Epidermal melanocyte (primary cell): ENCODE data around the gene NANOS1.

Source experiments
- DNase-seq: peaks from one replicate; pipeline ENCODE4 v3.0.0; 2011; ENCODE audit warnings: low spot score; ENCODE audit not compliant: insufficient read length

NANOS1 gene, protein sequence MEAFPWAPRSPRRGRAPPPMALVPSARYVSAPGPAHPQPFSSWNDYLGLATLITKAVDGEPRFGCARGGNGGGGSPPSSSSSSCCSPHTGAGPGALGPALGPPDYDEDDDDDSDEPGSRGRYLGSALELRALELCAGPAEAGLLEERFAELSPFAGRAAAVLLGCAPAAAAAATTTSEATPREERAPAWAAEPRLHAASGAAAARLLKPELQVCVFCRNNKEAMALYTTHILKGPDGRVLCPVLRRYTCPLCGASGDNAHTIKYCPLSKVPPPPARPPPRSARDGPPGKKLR

DNA sequence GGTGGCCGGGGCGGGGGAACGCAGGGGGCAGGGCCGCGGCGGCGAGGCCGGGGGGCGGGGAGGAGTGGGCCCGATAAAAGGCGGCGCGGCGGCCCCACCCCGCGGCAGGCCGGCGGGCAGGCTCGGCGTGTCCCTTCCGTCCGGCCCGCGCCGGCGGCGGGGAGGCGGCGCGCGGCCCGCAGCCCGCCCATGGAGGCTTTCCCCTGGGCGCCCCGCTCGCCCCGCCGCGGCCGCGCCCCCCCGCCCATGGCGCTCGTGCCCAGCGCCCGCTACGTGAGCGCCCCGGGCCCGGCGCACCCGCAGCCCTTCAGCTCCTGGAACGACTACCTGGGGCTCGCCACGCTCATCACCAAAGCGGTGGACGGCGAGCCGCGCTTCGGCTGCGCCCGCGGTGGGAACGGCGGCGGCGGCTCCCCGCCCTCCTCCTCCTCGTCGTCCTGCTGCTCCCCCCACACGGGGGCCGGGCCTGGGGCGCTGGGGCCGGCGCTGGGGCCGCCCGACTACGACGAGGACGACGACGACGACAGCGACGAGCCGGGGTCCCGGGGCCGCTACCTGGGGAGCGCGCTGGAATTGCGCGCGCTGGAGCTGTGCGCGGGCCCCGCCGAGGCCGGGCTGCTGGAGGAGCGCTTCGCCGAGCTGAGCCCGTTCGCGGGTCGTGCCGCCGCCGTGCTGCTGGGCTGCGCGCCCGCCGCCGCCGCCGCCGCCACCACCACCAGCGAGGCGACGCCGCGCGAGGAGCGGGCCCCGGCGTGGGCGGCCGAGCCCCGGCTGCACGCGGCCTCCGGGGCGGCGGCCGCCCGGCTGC, at the start of gene NANOS1:
NANOS1 (plus strand) TSS at position 102 of the 808 bp plus-strand sequence; CDS start at position 190, 88 bp downstream.
- DNase-seq: no peak

DNA sequence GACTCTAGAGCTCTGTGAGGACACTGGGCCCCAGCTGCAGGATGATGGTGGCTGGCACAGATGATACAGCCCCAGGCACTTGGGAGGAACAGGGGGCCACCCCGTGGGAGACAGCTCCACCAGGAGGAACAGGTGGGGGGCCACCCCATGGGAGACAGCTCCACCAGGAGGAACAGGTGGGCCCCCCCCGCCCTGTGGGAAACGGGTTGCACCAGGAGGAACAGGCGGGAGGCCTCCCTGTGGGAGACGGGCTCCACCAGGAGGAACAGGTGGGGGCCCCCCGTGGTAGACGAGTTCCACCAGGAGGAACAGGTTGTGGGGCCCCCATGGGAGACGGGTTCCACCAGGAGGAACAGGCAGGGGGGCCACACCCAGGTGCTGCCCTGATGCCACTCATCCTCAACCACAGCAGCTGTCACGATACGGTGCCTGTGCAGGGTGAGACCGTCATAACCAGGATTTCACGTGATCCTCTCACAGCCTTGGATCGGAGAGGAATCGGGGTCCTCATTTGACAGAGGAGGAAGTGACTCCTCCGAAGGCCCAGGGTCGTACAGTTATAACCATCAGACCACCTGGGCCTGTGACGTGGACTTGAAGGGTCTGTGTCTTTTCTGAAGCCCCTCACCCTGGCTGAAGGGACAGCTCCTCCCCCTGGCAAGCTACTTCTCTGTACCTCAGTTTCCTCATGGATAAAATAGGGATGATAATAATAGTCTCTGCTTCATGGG, 49.2 kb upstream of the NANOS1 start:
- DNase-seq: no peak

DNA sequence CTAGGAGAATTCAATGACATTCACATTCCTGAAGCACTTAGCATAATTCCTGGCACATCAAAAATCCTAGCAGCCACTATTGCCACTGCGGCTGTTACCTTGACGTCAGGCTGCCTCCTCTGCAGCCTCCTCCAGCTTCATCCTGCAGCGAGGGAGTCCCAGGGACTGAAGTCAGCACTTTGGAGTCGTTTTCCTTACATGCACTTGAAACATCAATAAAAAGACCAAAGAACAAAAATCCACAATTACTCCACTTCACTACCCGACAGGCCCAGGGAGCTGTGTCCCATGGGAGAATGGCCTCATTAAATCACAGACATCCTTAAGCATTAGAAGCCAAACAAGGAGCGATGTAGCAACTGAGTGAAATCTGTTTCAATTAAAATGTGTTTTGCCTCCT, 48.6 kb upstream of the NANOS1 start:
- no peak for DNase-seq

DNA sequence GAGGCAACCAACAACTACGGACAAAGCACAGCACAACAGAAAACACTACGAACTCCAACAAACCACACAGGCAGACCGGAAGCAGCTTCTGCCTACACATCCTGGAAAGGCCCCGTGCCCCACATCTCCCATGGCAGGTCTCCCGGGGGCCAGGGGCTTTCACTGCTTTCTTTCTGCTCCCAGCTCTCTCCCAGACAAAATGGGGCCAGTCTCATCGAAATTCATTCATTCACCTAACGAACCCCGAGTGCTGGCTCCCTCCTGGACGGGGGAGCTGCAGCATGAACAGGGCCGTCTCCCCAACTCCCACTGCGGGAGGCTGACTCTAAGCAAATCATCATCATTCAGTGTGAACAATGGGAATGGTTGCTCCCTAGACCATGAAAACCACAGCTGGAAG, 47.6 kb upstream of the NANOS1 start:
- no peak for DNase-seq

DNA sequence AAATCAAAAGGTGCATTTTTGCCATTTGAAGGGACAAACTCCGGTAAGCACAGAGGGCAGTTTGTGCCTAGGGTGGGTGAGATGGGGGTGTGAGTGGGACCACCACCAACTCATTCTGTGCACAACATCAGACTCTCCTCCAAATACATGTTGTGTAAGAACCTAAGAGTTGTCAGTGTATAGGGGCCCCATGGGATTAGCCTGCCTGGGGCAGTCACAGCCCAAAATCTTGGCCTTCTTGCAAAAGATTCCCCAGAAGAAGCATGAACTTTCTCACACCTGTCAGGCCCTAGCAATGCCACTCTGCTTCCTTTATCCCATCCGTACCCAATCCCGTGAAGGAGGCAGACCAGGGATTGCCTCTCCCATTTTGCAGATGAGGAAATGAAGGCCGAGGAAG, 47.1 kb upstream of the NANOS1 start:
- no peak for DNase-seq

DNA sequence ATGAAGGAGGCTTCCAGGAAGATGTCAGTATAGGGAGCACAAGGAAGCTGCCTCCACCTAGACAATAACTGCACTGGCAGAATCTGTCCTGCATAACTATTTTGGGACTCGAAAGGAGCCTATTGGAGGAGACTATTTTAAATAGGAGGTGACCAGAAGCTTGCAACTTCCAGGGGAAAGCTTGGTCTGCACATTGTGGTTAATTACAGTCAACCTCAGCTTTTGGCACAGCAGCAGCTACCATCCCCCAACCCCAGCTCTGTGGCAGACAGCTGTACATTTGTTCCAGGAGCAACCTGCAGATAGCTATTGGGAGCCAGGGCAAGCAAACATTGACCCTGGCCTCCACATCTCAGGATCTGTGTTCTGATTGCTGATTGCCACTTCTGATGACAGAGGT, 46.3 kb upstream of the NANOS1 start:
- DNase-seq: no peak

DNA sequence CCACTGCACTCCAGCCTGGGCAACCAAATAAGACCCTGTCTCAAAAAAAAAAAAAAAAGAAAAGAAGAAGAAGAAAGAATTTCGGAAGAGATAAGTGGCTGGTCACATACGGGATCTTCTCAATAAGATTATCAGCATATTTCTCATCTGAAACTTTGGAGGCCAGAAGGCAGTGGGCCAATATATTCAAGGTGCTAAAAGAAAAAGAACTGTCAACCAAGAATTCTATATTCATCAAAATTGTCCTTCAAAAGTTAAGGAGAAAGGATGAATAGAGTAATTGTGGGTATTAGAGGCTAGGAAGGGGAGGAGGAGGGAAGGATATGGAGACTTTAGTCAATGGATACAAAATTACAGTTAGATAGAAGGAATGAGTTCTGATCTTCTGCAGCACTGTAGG, 43.9 kb upstream of the NANOS1 start:
- no peak for DNase-seq

DNA sequence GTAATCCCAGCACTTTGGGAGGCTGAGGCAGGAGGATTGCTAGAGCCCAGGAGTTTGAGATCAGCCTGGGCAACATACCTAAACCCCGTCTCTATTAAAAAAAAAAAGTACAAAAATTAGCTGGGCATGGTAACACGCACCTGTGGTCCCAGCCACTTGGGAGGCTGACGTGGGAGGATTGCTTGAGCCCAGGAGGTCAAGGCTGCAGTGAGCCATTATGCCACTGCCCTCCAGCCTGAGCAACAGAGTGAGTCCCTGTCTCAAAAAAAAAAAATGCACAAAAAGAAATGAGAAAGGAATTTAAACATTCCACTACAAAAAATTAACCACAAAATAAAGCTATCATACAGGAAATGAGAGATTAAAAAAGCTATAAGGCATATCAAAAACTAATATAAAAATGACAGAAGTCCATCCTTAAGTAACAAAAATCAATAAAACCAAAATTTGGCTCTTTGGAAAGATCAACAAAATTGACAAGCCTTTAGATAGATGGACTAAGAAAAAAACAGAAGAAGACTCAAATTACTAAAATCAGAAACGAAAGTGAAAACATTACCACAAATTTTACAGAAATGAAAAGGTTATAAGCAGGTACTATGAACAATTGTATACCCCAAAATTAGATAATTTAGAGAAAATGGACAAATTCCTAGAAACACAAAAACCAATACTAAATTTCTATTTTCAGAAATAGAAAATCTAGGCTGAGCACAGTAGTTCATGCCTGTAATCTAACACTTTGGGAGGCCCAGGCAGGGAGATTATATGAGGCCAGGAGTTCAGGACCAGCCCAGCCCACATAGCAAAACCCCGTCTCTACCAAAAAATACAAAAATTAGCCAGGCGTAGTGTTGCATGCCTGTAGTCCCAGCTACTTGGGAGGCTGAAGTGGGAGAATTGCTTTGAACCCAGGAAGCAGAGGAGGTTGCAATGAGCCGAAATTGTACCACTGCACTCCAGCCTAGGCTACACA, 42.4 kb upstream of the NANOS1 start:
- no peak for DNase-seq

DNA sequence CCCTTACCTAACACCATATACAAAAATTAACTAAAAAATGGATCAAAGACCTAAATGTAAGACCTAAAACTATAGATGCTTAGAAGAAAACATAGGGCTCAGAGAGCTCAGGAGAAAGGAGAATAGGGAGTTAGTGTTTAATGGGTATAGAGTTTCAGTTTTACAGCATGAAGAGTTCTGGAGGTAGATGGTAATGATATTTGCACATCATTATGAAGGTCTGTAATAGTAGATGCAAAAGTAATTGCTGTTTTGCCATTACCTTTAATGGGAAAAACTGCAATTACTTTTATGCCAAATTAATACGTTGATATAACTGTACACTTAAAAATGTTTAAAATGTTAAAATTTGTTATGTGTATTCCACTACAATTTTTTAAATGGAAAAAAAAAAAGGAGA, 39.2 kb upstream of the NANOS1 start:
- no peak for DNase-seq

DNA sequence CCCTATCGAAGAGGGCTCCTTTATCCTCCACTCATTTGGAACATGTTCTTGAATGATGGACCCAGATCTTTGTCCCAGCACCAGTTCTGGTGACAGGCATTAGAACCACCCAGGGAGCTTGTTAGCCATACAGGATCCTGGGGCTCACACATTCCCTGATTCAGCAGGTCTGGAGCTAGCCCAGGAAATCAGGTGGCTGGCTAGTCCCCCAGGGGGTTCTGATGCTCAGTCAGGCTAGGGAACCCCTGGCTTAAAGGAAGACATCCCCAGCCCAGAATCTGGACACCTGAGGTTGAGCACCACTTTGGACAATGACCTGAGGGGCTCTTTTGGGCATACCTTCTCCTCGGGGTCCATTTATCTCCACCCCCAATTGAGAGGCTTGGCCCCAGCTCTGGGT, 37.0 kb upstream of the NANOS1 start:
- DNase-seq: no peak

DNA sequence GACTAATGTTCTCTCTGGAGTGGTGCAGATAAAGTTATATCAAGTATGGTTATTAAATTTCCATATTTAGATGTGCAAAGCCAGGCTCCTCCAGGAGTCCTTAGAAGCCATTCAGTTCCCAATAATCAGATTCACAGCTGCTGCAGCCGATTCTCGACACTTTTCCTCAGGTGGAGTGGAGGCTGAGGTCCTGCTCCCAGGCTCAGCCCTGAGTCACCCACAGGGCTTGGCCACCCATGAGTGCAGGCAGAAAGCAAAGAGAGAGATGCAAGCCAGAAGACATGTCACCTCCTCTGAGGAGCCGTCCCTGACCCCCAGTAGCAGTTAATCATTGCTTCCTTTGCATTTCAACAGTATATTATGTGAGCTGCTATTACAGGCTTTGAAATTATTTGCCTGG, 36.3 kb upstream of the NANOS1 start:
- DNase-seq: no peak

DNA sequence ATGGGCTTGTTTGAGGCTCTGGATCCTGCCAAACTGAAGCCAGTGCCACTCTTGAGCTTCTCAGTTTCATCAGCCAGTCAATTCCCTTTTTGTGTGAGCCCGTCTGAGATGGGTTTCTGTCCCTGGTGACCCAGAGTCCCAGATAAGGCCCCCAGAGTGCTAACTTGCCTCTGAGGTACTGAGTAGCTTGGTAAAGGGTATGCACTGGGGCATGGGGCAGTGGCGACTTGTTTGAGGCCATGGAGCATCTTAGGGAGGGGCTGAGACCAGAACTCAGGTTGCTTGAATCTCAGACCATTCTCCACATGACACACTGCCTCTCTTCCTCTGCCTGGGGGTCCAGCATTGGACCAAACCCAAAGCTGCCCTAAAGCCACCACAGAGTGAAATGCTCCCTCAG, 35.2 kb upstream of the NANOS1 start:
- DNase-seq: no peak

DNA sequence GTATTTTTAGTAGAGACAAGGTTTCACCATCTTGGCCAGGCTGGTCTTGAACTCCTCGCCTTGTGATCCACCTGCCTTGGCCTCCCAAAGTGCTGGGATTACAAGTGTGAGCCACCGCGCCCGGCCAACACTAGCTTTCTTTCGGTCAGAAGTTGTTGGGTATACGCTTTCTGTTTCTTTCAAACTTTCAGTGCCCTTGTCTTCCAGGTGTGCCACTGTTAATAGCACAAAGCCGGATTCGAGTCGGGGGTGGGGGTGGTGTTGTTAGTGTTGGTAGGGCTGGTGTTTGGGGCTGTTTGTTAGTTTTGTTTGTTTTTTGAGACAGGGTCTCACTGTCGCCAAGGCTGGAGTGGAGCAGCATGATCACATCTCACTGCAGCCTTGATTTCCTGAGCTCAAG, 33.8 kb upstream of the NANOS1 start:
- no peak for DNase-seq

DNA sequence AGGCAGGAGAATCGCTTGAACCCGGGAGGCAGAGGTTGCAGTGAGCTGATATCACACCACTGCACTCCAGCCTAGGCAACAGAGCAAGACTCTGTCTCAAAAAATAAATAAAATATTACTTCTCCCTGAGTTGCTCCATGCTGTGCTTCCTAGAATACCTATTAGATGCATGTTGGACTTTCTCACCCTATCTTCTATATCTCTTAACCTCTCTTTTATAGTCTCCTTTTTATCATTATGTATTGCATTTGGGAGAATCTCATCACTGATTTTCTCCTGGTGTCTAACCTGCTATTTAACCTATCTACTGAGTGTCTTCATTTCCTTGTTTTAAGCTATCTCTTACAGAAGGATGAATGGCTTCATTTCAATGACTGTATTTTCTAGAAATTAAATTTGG, 32.1 kb upstream of the NANOS1 start:
- DNase-seq: no peak

DNA sequence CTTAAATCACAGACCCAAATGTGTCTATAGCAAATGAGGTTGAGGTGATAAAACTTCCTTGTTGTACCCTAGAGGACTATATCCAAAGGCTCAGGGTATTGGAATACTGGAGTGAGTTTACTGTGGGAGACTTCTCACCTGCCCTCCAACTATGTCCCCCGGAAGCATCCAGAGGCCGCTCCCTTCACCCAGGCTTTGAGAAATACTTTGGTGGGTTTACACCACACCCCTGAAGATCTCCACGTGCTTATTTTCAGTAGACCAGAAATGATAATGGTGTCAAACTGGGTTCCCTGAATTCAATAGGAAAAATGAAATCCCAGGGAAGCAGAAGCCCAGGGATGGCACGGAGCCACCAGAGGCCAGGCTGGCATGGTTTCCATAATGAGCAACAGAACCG, 31.3 kb upstream of the NANOS1 start:
- DNase-seq: no peak

DNA sequence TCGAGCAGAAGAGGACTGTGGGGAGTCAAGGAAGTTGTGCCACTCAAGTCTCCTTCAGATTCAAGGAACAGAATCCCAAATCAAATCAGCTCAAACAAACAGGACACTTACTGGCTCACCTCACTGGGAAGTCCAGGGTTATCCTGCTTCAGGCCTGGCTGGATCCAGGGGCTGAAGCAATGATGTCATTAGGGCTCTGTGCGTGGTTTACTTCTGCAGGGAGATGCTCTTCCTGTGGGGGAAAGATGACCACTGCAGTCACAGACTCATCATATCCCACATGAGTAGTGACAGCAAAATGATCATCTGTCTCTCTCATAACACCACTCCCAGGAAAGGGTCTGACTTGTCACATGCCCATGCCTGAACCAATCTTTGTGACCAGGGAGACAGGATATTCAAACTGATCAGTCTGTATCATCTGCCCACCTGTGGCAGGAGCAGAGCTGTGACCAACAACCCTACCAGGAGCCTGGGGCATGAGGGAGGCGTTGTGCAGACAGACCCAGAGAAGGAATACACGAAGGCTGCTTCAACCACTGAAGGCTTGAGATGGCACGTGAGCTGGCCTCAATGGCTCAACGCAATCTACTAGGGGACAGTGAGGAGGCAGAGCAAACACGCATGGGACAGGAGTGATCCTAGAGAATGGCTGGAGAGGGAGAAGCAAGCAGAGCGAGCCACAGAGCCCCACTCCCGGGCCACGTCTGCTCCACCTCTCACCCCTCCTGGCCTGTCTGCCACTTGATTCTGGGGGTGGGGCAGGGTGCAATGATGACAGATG, 27.6 kb upstream of the NANOS1 start:
- no peak for DNase-seq

DNA sequence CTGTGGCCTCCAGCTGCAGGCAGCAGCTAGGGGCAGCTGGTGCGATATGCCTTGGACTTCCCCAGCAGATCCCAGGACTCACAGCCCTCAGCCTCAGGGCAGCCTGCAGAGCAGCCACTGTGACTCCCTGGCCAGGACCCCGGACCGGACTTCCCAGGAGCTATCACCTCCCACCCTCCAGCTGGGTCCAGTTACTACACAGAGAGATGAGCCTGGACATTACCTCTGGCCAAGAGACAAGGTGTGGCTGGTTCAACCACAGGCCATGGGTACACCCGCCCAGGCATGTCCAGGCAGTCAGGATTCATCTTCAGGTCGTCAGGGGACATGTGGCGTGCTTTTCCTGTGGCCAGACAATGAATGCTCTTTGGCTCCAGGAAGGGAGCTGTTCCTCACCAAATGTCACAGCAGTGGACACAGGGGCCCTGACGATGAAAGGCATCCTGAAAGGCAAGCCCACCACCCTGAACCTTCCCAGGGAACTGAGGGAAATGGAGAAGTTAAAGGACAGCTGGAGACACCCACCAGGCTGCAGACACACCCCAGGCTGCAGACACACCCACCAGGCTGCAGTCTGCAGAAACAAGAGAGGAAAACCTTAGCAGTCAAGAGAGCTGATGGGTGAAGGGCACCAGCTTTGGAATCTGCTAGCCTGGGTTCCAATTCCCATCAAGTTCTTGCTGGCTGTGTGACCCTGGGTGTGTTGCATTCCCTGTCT, 25.8 kb upstream of the NANOS1 start:
- no peak for DNase-seq

DNA sequence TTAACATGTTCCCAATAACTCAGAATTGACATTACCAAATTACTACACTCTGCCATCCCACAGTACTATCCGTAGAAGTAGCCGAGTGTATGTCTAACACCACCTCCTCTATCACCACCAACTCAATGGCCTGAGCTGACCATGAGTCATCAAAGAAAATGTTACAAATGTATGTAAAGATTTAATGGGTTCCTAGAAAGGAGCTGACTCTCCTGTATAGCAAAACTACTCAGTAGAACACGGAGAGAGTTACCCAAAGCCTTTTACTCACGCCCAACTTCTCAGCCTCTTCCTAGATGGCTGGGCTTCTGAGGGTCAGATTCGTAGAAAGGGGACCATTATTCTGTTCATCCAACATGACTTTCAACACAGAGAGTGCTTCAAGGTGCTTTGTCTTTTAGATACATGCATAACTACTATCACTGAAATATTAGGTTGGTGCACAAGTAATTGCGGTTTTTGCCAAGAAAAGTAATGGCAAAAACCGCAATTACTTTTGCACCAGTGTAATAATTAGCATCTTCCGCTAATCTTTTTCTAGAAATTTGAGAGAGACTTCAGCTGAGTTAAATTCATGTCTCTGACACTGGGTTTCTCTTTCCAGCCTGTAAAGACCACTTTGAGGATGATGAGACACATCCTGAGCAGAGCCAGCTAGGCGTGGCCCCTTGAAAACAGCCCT, 24.0 kb upstream of the NANOS1 start:
- no peak for DNase-seq
